GM21723 (cell line): ENCODE data around the gene CDK5.
"Not testable (repeated sequence)": the region's sequence is repeated elsewhere in the genome, so short reads cannot be mapped to it uniquely, and the experiment has no call there.

Experiments
- ATAC-seq: cut with Tn5 transposase; IDR thresholded peaks from one replicate; pipeline ENCODE4 v1.9.1; 2021; ENCODE audit warnings: mild to moderate bottlenecking, moderate library complexity; ENCODE audit not compliant: unreplicated experiment

CDK5 gene

GRCh38 chr7:151058781-151059366 is 1.2 kb upstream of the CDK5 start:
- ATAC-seq, result no peak

DNA sequence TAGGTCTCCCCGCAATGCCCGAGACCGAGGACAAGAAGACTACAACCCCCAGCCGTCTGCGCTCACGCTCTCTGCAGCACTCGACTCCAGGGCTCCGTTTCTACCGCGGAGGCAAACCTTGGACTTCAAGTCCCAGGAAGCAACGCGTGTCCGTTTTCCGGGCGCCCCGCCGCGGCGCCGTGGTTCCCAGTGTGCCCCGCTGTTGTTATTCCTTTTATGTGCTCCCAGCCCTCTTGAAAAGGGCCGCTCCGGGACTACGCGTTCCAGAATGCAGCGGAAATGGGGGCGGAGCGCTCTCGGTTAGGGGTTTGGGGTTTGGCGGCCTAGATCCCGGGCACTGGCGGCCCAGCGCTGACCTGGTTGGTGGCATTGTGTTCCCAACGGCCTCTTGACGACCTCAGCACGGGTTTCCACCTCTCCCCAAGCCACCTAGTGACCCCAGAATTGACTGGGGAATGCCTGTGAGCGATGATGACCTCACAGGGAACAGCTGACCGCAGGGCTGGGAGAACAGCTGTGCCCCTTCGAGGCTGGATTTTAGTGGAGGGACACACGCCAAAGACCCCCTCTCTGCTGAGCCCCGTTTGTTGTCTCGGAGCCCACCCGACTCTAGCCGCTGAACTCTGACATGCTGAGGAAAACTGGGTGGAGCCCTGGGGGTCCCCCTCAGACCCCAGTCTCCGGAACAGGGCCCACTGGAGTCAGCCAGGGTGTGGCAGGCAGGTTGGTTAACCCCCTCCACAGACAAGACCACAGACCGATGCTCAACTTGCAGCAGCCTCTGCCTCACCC is 488 bp upstream of the CDK5 start:
- peak; percentile 85 for ATAC-seq

DNA sequence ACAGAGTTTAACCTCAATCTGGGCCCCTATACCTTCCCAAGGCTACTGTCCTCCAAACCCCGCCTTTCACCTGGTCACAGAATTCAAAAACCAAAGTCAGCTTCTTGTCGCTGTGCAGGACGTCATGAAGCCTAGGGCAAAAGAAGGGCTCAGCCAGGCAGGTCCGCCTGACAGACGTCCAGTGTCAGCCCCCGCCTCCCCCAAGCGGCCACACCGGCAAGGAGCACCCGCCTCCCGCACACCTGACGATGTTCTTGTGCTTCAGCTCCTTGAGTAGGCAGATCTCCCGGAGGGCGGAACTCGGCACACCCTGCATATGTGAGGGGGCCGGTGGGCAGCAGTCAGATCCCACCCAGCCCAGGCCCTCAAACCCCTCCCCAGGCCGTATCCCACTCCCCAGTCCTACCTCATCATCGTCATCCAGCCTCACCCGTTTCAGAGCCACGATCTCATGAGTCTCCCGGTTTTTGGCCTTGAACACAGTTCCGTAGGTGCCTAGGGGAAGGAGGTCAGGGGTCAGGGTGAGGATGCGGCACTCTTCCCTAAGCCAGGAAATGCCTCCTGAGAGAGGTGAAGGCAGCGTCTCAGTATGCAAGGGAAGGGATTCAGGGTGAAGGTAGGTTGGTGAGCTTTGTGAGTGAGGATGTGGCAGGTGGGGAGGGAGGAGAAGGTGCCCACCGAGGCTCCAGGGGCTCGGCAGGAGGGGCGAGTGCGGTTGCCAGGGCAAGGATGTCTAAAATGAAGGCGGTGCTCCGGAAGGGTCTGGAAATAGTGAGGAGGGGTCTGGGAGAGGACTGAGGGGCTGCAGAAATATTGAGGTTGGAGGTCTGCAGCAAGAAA is 811 bp downstream of the CDK5 start:
- no peak for ATAC-seq

- no peak for ATAC-seq
Observed at GRCh38 chr7:151056283-151056665, 1.4 kb downstream of the CDK5 start.

GRCh38 chr7:151053751-151054150 is 3.9 kb downstream of the CDK5 start:
- ATAC-seq, result no peak

DNA sequence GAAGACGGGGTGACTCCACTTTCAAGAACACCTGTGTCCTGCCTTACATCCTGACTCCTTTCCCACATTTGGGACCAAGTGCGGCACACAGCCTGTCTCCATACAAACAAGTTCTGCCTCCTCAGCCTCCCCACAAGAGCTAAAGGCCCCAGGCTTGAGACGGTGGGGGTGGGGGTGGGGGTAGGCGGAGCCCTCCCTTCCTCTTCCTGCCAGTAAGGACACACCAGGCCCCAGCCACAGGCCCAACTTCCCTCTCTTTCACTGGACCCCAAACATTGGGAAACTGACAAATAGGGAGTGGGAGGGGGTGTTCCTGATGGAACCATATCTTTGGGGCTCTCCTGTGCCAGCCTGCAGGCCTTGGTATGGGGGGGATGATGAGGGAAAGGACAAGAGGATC is 4.6 kb downstream of the CDK5 start:
- no peak for ATAC-seq

- no peak for ATAC-seq
Observed at GRCh38 chr7:151051108-151051507, 6.6 kb downstream of the CDK5 start.

GRCh38 chr7:151048911-151049463 is 8.7 kb downstream of the CDK5 start:
- no peak for ATAC-seq

DNA sequence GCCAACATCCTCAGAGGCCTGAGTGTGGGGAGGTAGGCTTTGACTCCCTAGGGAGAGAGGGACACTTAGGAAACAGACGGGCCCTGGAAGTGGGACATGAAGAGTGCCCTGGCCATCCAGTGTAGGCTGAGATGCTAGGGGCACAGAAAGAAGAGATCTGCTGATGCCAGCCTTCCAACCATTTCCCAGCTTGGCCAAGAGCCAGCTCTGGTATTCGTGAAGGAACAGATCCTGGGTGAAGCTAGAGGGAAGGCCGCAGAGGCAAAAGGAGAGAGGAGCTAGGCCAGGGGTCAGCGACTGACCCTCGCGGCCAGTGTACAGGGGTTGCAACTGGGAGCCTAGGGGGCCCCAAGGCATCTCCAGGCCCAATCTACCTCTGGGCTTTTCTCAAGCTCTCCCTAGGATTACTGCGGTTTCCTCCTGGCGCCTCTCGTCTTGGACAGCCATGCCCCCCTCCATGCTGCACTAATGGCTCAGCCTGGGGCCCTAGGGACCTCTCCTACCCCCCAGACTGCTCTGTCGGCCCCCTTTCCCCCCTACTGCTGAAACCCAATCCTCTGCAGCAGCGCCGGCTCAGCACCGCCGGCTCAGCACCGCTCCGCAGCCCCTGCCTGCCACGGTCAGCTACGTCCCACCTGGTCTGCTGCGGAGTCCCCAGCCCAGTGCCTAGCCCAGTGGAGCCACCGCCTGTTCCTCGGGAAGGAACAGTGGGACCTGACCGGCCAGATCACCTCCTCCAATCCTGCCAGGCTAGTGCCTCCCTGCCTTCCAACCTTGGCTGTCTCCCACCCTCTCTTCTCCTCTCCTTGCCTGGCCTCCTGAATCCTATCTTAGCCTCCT is 9.5 kb downstream of the CDK5 start, which contains the start of gene ASIC3:
Gene ASIC3, plus strand, starts transcription at position 556 of the 840 bp plus-strand sequence. CDS start 355 bp downstream, outside the sequence.
- no peak for ATAC-seq

DNA sequence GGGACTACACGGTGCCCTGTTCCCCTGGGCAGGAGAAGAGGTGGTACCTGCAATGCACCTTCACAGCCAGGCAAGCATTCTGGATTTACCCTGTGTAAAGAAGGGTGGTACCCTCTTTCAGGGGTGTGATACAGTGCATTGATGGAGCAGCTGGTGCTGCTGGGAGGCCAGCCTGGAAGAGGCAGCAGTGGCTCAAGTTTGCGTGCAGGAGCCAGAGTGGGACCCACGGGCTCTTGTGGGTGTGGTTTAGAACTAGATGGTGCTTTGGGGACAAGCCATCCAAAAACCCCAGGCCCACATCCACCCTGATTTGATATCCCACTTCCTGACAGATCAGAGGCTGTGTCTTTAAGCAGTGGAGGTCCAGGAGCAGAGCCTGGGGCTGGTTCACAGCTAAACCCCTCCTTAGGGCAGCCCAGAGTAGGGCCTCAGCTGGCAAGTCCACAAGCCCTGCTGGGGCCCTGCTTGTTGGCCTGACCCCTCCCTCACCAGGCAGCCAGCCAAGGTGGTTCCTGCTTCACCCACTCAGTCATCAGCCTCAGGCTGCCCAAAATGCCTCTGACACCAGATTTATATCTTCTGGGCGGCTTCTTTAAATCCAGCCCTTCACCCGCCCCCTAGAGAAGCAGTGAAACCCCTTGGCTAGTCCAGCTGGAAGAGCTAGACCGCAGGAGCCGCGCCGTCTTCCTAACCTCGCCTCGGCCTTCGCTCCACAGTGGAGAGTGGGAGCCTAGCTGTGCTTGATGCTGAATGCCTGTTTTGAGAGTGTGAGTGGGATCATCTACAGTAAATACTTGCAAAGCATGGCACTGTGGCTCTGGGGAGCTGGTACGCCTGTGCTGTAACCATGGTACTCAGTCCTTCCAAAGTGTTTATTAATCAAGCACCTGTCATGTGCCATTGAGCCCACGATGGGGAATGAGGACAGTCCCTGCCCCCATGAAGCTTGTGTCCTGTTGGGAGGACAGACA is 10.8 kb downstream of the CDK5 start:
- no peak for ATAC-seq

GRCh38 chr7:151045967-151046366 is 11.7 kb downstream of the CDK5 start:
- ATAC-seq, result no peak

- no peak for ATAC-seq
Observed at GRCh38 chr7:151045262-151045661, 12.4 kb downstream of the CDK5 start.

GRCh38 chr7:151043959-151044358 is 13.7 kb downstream of the CDK5 start:
- ATAC-seq, result no peak

GRCh38 chr7:151043449-151043848 is 14.2 kb downstream of the CDK5 start:
- not testable (repeated sequence) for ATAC-seq

DNA sequence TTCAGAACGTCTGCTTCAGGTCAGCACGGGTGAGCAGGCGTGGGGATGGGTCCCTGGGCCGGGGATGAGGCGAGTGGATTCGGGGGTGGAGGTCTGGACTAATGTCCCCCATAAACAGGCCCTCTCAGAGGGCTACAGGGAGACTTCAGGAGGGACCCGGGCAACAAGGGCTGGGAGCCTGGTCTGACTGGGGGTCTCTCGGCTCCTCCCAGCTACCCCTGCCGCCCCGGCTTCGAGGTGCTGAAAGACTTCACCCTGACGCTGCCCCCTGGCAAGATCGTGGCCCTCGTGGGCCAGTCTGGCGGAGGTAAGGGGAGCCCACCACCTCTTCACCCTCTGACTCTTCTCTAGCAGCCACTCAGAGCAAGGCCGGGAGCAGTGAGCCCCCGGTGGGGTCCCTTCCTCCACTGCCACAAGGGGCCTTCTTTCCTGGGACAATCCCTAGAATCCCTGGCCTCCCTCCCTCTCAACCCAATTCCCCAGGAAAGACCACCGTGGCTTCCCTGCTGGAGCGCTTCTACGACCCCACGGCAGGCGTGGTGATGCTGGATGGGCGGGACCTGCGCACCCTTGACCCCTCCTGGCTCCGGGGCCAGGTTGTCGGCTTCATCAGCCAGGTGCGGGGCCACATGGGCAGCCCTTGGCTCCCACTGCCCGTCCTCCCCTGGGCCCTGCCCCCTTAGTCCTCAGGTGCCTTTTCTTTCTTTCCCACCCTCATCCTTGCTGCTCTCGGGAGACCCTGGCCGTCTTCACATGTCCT is 16.9 kb downstream of the CDK5 start:
- ATAC-seq, result no peak

- ATAC-seq, result no peak
Observed at GRCh38 chr7:151039850-151040548, 17.7 kb downstream of the CDK5 start.

GRCh38 chr7:151038951-151039849 is 18.5 kb downstream of the CDK5 start:
- peak; percentile 43 for ATAC-seq
